SK-N-SH (cell line): ENCODE measurements around the gene GPC5.

Experiments used
- CTCF ChIP-seq: fragments of 200-600 bp; sonication (generic); IDR thresholded peaks from 2 replicates; pipeline ENCODE4 v1.6.1; 2017; ENCODE audit warnings: antibody characterized with exemption, mild to moderate bottlenecking, moderate library complexity
- EZH2phosphoT487 ChIP-seq: fragments of 200-600 bp; sonication (generic); IDR thresholded peaks from 2 replicates; pipeline ENCODE4 v1.6.1; 2017; ENCODE audit warnings: low read depth, mixed run types, mild to moderate bottlenecking, antibody characterized with exemption, moderate library complexity, borderline replicate concordance
- FOXM1 ChIP-seq: IDR thresholded peaks from 2 replicates; pipeline ENCODE4 v1.4.0; 2012; ENCODE audit warnings: low read depth, mild to moderate bottlenecking
- GABPA ChIP-seq: IDR thresholded peaks from 2 replicates; pipeline ENCODE4 v1.4.0; 2012; ENCODE audit warnings: low read depth, mild to moderate bottlenecking
- NFIC ChIP-seq: IDR thresholded peaks from 2 replicates; pipeline ENCODE4 v1.4.0; 2012; ENCODE audit warnings: borderline replicate concordance
- NRF1 ChIP-seq: IDR thresholded peaks from 2 replicates; pipeline ENCODE4 v1.6.1; 2012; ENCODE audit warnings: low read depth, mild to moderate bottlenecking, low read length
- POLR2AphosphoS5 ChIP-seq: IDR thresholded peaks from 2 replicates; pipeline ENCODE4 v1.6.1; 2012; ENCODE audit warnings: low read depth, low read length
- RAD21 ChIP-seq: IDR thresholded peaks from 2 replicates; pipeline ENCODE4 v1.6.1; 2012; ENCODE audit warnings: mild to moderate bottlenecking, low read length
- TAF1 ChIP-seq: IDR thresholded peaks from 2 replicates; pipeline ENCODE4 v1.6.1; 2012; ENCODE audit warnings: low read depth, mild to moderate bottlenecking, low read length, moderate library complexity, borderline replicate concordance
- TEAD4 ChIP-seq: IDR thresholded peaks from 2 replicates; pipeline ENCODE4 v1.4.0; 2012; ENCODE audit warnings: mild to moderate bottlenecking, borderline replicate concordance; ENCODE audit not compliant: insufficient read depth

DNA sequence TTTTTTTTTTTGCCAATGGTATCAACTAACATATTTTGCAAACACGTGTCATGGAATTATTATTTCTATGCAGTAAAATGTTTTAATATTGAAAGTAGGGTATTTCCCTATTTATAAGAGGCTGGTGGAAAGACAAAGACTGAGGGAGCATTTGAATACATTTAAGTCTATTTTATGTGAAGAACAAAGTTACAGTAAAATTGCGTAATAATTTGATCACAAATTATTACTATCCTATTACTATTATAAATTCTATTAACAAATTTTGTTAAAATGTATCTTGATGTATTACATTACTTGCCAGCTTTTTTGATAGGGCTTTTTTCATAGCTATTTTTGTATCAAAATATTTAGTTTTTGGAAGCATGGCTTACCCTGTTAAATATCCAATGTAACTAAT, 58.4 kb downstream of the GPC5 start:
- TF ChIP-seq NFIC (no peak), TEAD4 (no peak), GABPA (no peak), CTCF (no peak), POLR2AphosphoS5 (no peak), FOXM1 (no peak), EZH2phosphoT487 (no peak), TAF1 (no peak), RAD21 (no peak), NRF1 (no peak)
